Activated CD4-positive, alpha-beta T cell treated with anti-CD3 and anti-CD28 coated beads, Interleukin-2, amount 50 U/mL, for 16 hours (primary cell): ENCODE measurements around the gene MGAT2.

ENCODE experiments used
- DNase-seq: peaks from one replicate; pipeline ENCODE4 v3.0.0-alpha.2; 2020

Gene MGAT2

GRCh38 chr14:49659526-49660455 lies 39.2 kb downstream of the MGAT2 start:
- no peak for DNase-seq

GRCh38 chr14:49670475-49670874 lies 49.9 kb downstream of the MGAT2 start:
- DNase-seq, result no peak
